ENCODE measurements around the gene TMF1.

The TMF1 gene, protein sequence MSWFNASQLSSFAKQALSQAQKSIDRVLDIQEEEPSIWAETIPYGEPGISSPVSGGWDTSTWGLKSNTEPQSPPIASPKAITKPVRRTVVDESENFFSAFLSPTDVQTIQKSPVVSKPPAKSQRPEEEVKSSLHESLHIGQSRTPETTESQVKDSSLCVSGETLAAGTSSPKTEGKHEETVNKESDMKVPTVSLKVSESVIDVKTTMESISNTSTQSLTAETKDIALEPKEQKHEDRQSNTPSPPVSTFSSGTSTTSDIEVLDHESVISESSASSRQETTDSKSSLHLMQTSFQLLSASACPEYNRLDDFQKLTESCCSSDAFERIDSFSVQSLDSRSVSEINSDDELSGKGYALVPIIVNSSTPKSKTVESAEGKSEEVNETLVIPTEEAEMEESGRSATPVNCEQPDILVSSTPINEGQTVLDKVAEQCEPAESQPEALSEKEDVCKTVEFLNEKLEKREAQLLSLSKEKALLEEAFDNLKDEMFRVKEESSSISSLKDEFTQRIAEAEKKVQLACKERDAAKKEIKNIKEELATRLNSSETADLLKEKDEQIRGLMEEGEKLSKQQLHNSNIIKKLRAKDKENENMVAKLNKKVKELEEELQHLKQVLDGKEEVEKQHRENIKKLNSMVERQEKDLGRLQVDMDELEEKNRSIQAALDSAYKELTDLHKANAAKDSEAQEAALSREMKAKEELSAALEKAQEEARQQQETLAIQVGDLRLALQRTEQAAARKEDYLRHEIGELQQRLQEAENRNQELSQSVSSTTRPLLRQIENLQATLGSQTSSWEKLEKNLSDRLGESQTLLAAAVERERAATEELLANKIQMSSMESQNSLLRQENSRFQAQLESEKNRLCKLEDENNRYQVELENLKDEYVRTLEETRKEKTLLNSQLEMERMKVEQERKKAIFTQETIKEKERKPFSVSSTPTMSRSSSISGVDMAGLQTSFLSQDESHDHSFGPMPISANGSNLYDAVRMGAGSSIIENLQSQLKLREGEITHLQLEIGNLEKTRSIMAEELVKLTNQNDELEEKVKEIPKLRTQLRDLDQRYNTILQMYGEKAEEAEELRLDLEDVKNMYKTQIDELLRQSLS

DNA sequence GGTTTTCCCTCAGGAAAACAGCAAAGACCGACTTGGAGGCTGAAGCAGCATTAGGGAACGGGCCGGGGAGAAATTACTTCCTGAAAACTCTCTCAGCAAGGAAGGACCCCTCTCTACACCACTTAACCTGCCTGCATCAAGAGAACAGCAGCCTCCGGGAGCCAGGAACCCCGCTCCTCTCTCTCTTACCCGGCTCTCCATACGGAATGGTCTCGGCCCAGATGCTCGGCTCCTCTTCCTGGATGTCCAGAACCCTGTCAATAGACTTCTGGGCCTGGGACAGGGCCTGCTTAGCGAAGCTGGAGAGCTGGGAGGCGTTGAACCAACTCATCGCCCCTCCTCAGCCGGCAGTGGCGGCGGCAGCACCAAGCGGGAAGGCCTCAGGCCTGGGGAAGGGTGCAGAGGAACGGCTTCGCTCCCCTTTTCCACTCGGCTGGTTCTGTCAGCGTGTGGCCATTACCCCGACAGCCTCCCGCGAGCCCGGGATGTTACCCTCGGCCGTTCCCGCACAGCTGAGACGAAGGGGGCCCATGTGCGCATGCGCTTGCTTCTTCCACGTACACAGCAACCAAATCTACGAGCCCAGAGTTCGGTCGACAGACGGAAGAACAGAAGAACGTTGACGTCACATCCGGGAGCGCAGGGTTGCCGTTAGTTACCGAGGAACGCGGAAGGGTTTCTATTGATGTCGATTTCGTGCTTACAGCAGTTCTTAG lies at the start of gene TMF1:
Gene TMF1 (minus strand): TSS at position 578 of the 716 bp plus-strand sequence. CDS start 247 bp downstream, at position 331.
- DNase-seq (ENCODE audit: low read depth) = peak; percentile 95

DNA sequence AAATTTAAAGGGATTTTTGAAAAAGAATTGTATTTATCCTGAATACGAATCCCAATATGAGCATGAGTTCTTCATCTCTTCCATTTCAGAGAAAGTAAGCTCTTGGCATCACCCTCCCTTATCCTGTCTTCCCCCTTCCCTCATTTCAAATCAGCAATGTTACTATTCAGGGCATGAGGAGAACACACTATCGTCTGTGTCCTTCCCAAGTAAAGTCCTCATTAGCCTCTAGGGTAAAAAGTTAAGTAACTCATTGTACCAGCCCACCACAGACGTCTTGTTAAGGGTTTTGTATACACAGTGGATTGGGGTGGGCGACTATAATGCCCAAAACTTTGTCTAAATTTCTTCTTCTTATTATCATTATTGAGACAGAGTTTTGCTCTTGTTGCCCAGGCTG lies 47.4 kb upstream of the TMF1 start:
- DNase-seq (ENCODE audit: low read depth) = no peak

DNA sequence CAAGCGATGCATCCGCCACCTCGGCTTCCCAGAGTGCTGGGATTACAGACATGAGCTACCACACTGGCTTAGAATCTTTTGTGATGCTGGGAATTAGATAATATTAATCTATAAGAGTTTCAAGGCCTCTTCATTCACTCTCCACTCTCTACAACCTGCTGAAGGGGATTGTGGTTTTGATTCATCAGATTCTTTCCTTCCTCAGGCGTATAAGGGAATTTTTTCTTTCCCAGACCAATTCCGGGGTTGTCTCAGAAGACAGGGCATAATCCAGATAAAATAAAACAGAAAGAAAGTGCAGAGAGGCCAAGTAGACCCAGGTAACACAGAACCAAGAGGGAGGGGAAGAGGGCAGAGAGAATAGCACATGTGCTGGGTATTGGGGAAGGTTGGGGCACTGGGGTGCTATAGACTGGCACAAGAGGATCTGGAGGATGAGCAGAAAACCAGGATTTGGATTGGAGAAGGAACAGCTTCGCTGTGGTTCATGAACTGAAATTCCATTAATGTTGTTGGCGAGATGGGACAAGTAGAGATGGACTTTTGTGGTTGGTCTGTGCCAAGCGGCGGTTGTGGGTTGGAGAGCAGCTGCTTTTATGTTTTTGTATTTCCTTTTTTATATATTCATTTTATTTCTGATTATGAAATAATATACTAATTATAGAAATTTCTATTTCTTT lies 45.4 kb upstream of the TMF1 start:
- no peak for DNase-seq (ENCODE audit: low read depth)

DNA sequence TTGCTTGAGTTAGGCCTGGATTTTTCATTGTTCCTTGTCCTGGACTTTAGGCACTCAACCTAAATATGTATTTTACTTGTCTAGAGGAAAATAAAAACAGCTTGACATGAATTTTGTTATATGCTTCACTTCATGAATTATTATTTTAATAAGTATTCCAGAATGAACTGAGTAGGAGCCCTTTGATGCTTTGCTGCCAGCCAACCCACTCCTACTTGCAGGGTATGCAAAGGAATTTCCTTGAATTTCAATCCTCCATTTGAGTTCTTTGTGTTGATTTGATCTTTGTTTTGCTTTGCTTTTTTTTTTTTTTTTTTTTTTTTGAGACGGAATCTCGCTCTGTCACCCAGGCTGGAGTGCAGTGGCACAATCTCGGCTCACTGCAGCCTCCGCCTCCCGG lies 44.2 kb upstream of the TMF1 start:
- no peak for DNase-seq (ENCODE audit: low read depth)

DNA sequence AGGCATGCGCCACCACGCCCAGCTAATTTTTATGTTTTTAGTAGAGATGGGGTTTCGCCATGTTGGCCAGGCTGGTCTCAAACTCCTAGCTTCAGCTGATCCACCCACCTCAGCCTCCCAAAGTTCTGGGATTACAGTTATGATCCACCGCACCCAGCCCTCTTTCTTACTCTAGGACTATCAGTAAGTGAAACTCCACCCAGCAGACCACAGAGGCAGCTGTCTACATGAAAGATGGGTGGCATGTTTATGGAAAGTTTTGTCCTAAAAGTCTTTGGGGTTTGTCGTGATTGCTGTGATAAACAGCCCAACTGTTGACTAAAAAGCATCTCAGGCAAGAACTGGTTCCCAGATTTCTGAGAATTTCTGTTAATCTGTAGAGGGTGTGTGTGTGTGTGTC lies 43.5 kb upstream of the TMF1 start:
- no peak for DNase-seq (ENCODE audit: low read depth)

DNA sequence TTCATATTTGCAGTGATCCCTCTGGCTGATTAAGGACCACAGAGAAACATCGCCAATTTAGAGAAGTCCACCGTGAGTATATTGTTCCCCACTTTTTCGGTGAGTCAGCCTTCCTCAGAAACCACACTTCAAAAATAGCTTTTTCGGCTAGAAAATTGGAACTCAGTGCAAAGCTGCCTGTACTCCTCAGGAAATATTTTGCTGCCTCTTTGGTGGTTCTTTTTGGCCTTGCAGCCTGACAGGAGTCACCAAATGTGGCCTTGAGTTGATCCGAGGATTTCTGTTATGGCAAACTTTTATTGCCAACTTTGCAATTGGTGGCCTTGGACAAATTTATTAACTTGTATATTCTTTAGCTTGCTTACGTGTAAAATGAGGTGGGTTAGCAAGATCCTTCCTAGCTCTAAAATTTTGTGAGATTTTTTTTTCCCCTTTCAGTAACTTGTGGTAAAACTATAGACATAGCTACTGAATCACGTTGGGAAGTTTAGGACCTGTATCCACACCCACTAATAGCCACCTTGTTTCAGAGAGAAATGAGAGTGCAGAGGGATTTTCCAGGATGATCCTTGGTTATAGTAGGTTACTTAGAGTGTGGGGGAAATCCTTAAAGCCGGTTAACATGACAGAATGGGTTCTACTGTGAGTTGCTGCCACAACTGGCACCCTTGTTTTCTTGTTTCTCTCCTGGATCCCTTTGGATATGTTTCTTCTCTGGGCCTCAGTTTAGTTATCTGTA lies 42.5 kb upstream of the TMF1 start:
- DNase-seq (ENCODE audit: low read depth) = no peak

DNA sequence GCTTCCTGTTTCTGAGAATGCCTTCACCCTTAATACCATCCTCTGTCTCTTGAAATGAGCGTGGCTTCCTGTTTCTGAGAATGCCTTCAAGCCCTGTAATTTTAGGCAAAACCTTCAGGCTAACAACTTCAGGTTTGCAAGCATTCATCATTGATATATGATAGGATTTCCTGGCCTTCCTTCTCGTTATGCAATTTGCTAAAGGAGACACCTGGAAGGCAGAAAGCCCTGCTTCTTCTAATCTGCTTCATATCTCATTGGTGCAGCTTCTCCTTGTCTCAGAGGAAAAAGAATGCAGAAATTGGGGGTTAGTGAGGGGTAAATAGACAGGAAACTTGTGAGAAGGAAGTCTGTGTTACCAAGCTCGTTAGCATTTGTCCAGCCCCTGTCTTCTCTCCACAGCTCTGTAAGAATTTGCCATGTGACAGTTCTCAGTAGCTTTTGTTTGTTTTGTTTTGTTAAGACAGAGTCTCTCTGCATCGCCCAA lies 39.9 kb upstream of the TMF1 start:
- DNase-seq (ENCODE audit: low read depth) = no peak

DNA sequence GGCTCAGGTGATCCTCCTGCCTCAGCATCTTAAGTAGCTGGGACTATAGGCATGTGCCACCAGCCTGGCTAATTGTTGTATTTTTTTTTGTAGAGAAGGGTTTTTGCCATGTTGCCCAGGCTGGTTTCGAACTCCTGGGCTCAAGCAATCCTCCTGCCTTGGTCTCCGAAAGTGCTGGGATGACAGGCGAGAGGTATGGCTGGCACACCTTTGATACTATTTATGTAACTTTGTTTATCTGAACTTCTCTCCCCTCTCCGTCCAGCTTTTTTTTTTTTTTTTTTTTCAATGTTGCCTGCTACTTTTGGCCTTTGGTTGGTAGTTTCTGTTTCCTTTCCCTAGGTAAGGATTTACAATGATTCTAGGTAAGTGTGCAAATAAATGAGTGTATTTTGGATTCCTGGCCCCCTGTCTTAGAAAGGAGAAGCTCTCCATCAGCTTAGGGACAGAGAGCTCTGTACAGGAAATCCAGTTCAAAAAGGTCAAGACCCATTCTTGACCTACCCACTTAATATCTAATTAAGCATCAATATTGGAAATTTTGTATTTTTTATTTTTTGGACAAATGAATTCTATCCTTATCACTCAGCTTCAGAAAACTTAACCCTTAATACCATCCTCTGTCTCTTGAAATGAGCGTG lies 39.4 kb upstream of the TMF1 start:
- DNase-seq (ENCODE audit: low read depth) = no peak

DNA sequence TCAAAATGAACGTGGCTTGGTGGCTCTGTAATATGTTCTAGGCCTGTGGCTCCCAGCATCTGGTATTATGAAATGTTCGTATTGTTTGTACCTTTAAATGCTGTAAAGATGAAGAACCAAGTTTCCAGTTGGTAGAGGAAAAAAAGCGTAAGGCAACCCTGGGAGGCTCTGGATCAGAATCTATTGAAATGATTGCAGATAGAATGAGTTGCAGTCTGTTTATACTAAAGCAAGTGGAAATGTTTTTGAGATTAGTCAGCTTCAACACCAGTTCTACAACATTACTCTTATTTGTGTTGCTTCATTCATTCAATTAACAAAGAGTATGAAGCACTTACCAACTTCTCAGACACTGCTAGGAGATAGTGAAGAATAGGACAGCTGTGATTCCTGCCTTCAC lies 37.9 kb upstream of the TMF1 start:
- no peak for DNase-seq (ENCODE audit: low read depth)

DNA sequence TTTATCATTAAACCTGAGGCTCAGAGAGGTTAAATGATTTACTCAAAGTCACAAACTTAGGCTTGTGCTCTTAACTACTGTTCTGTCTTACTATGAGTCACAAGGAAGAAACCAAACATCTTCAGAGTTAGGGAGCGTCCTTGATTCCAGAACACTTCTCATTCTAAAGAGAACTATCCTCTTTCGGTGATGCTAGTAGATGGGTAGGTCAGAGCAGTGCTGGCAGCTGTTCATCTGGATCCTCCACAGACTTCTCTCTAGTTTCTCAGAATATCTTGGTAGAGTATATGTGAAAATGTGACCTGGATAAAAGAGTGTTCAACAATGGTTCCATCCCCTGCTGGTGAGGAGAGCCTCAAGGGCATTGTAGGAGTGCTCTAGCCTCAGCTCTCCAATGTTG lies 35.9 kb upstream of the TMF1 start:
- no peak for DNase-seq (ENCODE audit: low read depth)

DNA sequence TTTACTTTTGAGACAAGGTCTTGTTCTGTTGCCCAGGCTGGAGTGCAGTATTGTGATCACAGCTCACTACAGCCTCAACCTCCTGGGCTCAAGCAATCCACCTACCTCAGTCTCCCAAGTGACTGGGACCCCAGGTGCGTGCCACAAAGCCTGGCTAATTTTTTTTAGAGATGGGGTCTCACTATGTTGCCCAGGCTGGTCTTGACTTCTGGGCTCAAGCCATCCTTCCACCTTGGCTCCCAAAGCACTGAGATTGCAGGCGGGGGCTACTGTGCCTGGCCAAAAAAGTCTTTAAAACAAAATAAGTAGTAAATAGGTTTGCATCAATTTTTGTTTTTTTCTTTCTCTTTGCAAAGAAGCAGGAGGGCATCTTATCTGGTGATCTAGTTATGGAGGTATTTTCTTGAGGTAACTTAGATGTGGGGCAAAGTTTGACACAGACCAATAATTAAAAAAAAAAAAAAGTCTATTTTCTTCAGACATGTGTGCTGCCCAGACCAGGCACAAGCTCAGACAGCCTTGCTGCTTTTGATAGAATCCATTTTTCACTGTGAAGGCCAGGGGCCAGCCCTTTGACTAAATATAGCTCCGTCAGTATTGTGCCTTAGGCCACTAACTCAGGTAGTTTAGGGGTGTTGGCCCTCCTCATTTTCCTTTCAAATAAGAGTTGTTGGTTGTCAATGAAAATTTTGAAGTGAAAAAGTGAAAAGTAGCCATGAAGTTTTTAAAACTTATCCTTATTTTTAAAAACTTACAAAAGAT lies 35.1 kb upstream of the TMF1 start:
- no peak for DNase-seq (ENCODE audit: low read depth)

DNA sequence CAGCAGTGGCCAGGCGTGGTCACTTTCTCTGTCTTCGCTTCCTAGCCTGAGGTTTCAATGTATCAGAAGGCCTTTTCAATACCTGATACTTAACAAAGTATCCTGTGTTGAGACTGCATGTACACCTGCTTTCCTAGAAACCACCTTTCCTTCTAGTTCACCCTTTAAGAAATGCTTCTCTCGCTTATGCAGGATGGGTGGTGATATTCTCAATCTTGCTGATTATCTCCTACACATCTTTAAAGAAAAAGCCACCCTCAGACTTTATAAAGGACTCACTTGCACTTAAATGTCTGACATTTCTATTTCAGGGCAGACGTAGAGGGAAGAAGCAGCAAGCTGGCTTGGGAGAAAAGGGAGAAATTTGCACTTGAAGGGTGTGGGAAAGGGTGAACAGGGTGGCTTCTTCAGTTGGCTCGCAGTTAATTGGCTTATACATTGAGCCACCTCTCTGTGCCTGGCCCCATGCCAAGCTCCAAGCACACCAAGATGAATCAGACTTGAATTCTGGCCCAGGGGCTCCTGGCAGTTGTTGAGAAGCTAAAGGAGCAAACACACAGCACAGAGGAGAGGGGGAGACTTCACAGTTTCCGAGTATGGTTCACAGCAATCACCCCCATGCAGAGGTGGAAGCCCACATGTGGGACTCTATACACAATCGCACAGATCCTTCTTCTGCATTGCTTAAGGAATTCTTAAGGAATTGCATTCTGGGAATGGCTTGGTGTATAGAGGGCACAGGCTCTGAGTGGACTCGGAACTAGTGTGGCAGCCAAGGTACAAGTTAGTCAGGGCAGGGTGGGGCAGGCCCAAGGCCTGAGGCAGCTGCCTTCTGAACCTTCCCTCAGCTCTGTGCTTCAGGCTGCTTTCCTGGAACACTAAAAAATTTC lies 33.9 kb upstream of the TMF1 start:
- DNase-seq (ENCODE audit: low read depth) = peak; percentile 51

DNA sequence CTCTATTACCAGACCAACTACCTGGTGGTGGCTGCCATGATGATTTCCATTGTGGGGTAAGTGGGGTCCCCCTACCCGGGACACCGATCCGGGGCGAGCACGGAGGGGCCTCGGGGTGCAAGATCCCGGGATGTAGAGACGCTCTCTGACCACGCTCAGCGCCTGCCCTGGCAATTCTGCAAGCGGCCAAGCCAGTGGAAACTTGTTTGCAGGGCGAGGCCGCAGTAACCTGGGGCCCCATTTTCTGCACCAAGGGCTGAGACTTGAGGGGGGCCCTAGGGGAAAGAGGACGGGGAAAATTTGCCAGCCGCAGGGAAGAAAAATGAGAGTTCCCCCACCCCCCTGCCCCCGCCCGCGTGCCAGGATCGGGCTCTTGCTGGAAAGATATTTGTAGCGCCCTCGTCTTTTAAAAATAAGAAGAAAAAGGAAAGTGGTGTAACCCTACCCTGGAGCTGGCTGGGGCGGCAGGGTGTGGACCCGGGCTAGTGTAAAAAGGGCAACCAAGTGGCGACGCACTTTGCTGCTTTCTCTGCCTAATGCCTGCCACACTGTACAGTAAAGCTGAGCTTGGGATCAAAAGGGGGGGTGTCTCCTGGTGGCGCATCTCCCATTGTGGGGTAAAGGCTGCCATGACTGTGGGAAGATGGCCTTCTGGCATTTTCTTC lies 33.2 kb upstream of the TMF1 start:
- no peak for DNase-seq (ENCODE audit: low read depth)

DNA sequence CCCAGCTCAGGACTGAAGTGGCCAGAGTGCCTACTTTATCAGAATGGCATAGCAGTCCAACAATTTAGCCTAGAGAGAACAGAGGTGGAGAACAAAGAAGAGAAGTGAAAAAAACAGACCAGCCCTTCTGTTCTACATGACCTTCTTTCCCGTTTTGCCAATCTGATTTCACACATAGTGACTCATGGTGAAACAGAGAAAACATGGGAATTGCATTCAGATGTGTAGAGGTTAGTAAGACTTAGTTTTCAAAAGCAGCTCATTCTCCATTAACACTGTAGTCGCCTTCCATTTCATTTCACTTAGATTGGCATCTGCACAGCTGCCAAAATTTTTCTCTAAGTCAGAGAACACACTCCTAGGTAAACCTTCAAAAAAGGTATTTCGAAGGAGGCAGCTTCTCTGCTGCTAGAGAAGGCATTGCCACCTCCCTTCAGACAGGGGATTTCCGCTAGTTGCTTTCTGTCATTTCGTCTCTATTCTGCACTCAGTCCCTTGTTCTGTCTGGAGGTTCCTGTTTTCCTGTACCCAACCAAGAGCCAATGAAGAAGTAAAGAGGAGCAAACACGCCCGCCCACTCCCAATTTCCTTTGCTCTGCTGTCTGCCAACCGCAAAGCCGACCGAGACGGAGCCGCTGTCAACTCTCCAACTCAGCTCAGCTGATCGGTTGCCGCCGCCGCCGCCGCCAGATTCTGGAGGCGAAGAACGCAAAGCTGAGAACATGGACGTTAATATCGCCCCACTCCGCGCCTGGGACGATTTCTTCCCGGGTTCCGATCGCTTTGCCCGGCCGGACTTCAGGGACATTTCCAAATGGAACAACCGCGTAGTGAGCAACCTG lies 32.4 kb upstream of the TMF1 start, which contains the start of gene ARL6IP5:
Gene ARL6IP5 (plus strand): TSS at position 612 of the 842 bp plus-strand sequence. CDS start 111 bp downstream, at position 723.
- DNase-seq (ENCODE audit: low read depth) = peak; percentile 75

DNA sequence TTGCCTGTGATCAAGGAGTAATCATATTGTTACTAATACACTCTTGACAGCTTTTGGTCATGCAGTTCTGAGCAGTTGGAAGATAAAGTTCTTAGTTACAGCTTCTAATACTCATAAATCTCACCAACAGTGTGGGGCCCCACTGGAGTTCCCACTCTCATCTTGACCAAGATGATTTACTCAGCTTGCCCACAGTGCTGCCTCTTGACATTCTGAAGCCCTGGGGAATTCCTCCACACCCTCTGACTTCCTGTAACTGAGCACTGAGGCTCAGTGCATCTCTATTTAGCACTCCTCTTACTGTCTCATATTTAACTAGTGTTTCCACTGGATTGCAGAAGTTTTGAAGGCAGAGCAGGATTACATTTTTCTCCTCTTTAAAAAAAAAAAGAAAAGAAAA lies 30.7 kb upstream of the TMF1 start:
- DNase-seq (ENCODE audit: low read depth) = peak; percentile 60

DNA sequence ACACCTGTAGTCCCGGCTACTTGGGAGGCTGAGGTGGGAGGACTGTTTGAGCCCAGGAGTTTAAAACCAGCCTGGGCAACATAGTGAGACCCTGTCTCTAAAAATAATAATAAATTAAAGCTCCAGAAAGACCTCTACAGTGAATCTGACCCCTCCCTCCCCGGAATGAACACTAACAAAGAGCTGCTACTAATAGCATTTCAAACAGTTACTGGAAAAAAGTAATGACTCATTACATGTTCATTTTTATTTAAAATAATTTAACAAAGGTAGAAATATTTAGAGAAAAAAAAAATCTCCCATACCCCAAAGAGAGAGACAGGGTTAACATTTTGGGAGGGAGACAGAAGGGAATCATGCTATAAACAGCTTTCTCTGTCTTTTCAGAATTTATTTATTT lies 30.2 kb upstream of the TMF1 start:
- DNase-seq (ENCODE audit: low read depth) = no peak
